Activated B cell treated with CpG ODN at 0.5 μM for 24 hours (primary cell): Measurements from ENCODE around the gene NUMB. TPM values are rescaled to one million over a fixed set of nuclear protein-coding genes. Genes with fewer than 3 reads are reported as not detected.

Experiments
- ATAC-seq: fragments of 200-7000 bp; cut with Tn5 transposase; one replicate; pipeline ENCODE4 v1.10.0; 2021; ENCODE audit warnings: low read depth, mild to moderate bottlenecking, moderate library complexity
- CTCF ChIA-PET: fragments of 350-600 bp; sonication (Branson Sonifier 250); formaldehyde crosslinking; loops from one replicate; lab custom pipeline; 2021; ENCODE audit warnings: antibody characterized with exemption; lab: Charles Lee
- POLR2A ChIA-PET: fragments of 350-600 bp; sonication (Branson Sonifier 250); formaldehyde crosslinking; loops from one replicate; lab custom pipeline; 2021; ENCODE audit warnings: antibody characterized with exemption; lab: Charles Lee
- DNase-seq: peaks from one replicate; pipeline ENCODE4 v3.0.0; 2022
- H3K27ac Mint-ChIP-seq: one replicate; pipeline ENCODE4 v1.8.0; 2020; ENCODE audit warnings: mixed read lengths
- H3K27me3 Mint-ChIP-seq: one replicate; pipeline ENCODE4 v1.8.0; 2021; ENCODE audit warnings: mixed read lengths
- H3K36me3 Mint-ChIP-seq: one replicate; pipeline ENCODE4 v1.8.0; 2021; ENCODE audit warnings: low read depth, mixed read lengths
- H3K4me1 Mint-ChIP-seq: one replicate; pipeline ENCODE4 v1.8.0; 2021; ENCODE audit warnings: mixed read lengths
- H3K4me3 Mint-ChIP-seq: one replicate; pipeline ENCODE4 v1.8.0; 2020; ENCODE audit warnings: mild to moderate bottlenecking, mixed read lengths
- H3K9me3 Mint-ChIP-seq: one replicate; pipeline ENCODE4 v1.8.0; 2020; ENCODE audit warnings: mixed read lengths
- intact Hi-C: fragments of 100-400 bp; cut with micrococcal nuclease; formaldehyde crosslinking; loops from one replicate; pipeline ENCODE4 v1.15.1; 2024
- total RNA-seq: library from RNA; stranded (reverse); gene quantifications from 2 replicates; pipeline ENCODE4 v1.2.3, GENCODE V29; 2022
- TF ChIP-seq, protein P1 (sequence below): fragments of 200-600 bp; IDR thresholded peaks from one replicate; pipeline ENCODE4 v1.8.0; 2022; ENCODE audit warnings: antibody characterized with exemption, mild to moderate bottlenecking

The NUMB gene
- total RNA-seq, 1 donor from 2014 or later = 71.4 TPM

DNA sequence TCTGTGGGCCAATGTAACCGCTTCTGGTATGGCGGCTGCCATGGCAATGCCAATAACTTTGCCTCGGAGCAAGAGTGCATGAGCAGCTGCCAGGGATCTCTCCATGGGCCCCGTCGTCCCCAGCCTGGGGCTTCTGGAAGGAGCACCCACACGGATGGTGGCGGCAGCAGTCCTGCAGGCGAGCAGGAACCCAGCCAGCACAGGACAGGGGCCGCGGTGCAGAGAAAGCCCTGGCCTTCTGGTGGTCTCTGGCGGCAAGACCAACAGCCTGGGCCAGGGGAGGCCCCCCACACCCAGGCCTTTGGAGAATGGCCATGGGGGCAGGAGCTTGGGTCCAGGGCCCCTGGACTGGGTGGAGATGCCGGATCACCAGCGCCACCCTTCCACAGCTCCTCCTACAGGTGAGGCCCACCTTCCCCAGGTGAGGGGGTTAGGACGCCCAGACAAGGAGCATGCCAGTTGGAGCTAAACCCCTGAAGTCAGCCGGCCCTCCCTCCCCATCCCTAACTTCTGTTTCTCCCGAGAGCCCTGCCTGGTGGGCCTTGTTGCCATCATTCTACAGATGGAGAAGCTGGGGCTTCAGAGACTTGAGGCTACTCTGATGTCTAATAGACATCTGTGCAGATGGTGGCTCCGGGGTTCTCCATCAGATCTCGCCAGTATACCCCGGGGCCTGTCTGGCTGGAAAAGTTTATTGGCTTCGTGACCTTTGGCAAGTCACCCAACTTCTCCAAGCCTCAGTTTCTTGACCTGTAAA, 195.7 kb downstream of the NUMB start:
- ATAC-seq (no peak), DNase-seq (no peak)
- no peaks in the 10 kb centered on the region for H3K36me3 Mint-ChIP-seq
- POLR2A ChIA-PET = interaction anchor here (0.6 kb wide), 1 partner anchor 210 kb away, joined by 3 read pairs; no protein-coding TSS in a partner anchor
- TF ChIP-seq, protein P1, sequence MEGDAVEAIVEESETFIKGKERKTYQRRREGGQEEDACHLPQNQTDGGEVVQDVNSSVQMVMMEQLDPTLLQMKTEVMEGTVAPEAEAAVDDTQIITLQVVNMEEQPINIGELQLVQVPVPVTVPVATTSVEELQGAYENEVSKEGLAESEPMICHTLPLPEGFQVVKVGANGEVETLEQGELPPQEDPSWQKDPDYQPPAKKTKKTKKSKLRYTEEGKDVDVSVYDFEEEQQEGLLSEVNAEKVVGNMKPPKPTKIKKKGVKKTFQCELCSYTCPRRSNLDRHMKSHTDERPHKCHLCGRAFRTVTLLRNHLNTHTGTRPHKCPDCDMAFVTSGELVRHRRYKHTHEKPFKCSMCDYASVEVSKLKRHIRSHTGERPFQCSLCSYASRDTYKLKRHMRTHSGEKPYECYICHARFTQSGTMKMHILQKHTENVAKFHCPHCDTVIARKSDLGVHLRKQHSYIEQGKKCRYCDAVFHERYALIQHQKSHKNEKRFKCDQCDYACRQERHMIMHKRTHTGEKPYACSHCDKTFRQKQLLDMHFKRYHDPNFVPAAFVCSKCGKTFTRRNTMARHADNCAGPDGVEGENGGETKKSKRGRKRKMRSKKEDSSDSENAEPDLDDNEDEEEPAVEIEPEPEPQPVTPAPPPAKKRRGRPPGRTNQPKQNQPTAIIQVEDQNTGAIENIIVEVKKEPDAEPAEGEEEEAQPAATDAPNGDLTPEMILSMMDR = no peak
- no peaks in the 10 kb centered on the region for H3K9me3 Mint-ChIP-seq
- CTCF ChIA-PET = interaction anchor here (0.7 kb wide), 1 partner anchor 826 kb away, joined by 3 read pairs; no protein-coding TSS in a partner anchor
- no peak overlapping the region for H3K27ac Mint-ChIP-seq
- H3K4me3 Mint-ChIP-seq = no peak overlapping the region
- H3K4me1 Mint-ChIP-seq = peaks cover 5% of the 10 kb centered on the region
- intact Hi-C loops = no loop called here
- peaks cover 3% of the 10 kb centered on the region for H3K27me3 Mint-ChIP-seq

DNA sequence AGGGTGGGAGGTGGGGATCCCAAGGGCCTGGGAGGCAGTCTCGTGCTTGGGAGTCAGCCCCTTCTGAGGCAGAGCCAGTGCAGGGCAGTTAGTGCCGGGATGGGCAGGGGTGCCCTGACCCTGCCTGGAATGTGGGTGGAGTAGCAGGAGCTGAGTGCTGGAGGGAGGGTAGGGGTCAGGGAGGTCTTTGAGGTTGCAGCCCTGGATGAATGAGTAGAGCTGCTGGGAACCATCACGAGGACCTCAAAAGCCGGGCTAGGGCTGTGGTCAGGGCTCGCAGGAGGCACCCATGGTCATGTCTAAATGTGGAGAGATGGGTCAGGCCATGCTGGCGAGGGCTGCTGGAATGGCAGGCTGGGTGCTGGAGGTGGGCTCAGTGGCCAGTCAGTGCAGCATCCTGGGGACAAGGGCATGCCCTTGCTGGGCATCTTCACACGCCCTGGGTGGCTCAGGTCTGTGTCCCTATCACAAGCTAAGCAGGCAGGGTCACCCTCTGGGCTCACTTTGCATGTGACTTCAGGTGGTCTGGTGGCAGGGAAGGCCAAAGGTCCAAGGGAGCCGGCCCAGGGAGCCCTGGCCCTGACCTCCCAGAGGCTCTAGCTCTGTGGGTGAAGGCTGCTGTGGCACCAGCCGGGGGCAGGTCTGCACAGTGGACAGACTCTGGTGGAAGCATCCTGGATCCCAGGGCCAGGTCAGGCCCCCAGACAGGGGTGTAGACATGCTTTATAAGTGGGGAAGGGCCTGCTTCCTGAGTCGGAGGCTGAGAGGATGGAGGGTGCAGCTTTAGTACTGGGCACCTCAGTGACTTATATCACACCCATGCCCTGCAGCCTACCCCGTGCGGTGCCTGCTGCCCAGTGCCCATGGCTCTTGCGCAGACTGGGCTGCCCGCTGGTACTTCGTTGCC, 196.6 kb downstream of the NUMB start:
- Mint-ChIP-seq H3K27ac (no peak overlapping the region), H3K36me3 (no peaks in the 10 kb centered on the region), H3K4me1 (peaks cover 5% of the 10 kb centered on the region), H3K9me3 (no peaks in the 10 kb centered on the region), H3K4me3 (no peak overlapping the region), H3K27me3 (peaks cover 3% of the 10 kb centered on the region)
- TF ChIP-seq, protein P1 = no peak
- POLR2A ChIA-PET = no interaction called here
- intact Hi-C loops = no loop called here
- no peak for ATAC-seq
- no peak for DNase-seq
- CTCF ChIA-PET = interaction anchor here (0.7 kb wide), 1 partner anchor 827 kb away, joined by 3 read pairs; no protein-coding TSS in a partner anchor

DNA sequence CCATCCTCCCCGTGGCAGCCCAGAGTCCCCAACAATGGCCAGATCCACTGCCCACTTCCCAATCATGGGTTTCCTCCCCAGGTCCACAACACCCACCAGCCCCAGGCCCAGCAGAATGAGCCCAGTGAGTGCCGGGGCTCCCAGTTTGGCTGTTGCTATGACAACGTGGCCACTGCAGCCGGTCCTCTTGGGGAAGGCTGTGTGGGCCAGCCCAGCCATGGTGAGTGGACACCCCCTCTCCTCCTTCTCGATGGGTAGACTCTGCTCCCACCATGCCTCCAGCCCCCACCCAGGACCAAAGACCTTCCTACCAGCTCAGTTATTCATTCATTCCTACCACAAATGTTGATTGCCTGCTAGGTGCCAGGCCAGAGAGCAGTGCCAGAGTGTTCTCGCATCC, 197.3 kb downstream of the NUMB start:
- peaks cover 3% of the 10 kb centered on the region for H3K27me3 Mint-ChIP-seq
- DNase-seq (no peak), ATAC-seq (no peak)
- no peak overlapping the region for H3K27ac Mint-ChIP-seq
- intact Hi-C loops = no loop called here
- H3K9me3 Mint-ChIP-seq = no peaks in the 10 kb centered on the region
- TF ChIP-seq, protein P1 = no peak
- CTCF ChIA-PET = no interaction called here
- no peaks in the 10 kb centered on the region for H3K36me3 Mint-ChIP-seq
- H3K4me3 Mint-ChIP-seq = no peak overlapping the region
- POLR2A ChIA-PET = no interaction called here
- H3K4me1 Mint-ChIP-seq = peaks cover 5% of the 10 kb centered on the region

DNA sequence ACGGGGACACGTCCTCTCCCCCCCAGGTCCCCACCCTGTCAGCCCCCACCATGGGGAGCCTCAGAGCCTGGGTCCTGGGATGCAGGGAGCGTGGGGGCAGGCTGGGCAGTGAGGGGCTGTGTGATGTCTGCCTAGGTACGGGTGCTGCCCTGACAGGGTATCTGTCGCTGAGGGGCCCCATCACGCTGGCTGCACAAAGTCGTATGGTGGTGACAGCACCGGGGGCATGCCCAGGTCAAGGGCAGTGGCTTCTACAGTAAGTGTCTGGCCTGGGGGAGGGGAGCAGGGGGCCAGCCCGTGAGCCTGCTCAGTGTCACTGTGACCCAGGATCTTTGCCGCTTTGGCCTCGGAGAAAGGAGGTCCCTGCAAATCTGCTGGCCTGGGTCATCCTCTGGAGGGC, 197.8 kb downstream of the NUMB start:
- ATAC-seq = no peak
- H3K9me3 Mint-ChIP-seq = no peaks in the 10 kb centered on the region
- intact Hi-C loops = no loop called here
- no peak overlapping the region for H3K27ac Mint-ChIP-seq
- ChIA-PET POLR2A (no interaction called here), CTCF (no interaction called here)
- no peak for DNase-seq
- H3K4me1 Mint-ChIP-seq = peaks cover 5% of the 10 kb centered on the region
- H3K27me3 Mint-ChIP-seq = peaks cover 3% of the 10 kb centered on the region
- TF ChIP-seq, protein P1 = no peak
- no peak overlapping the region for H3K4me3 Mint-ChIP-seq
- no peaks in the 10 kb centered on the region for H3K36me3 Mint-ChIP-seq

DNA sequence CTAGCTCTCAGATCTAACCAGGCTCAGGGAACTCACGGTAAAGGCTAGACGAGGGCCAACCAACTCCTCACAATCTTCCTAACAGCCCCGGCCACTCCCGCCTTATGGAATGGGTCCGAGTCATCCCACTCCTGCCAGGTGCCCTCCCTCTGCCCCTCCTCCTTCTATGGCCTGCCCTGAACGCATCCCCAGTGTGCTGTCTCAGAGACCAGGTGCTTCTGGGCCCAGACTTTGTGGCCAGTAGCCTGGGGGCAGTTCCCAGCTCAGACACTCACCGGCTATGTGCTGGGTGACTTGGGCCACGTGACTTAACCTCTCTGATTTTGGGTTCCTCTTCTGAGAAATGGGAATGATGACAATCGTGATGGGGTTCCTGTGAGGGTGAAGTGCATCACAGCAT, 198.5 kb downstream of the NUMB start:
- H3K27me3 Mint-ChIP-seq = peaks cover 3% of the 10 kb centered on the region
- TF ChIP-seq, protein P1 = no peak
- ChIA-PET POLR2A (no interaction called here), CTCF (no interaction called here)
- no peak overlapping the region for H3K4me3 Mint-ChIP-seq
- peak; percentile 7 for DNase-seq
- H3K4me1 Mint-ChIP-seq = peaks cover 5% of the 10 kb centered on the region
- no peaks in the 10 kb centered on the region for H3K36me3 Mint-ChIP-seq
- ATAC-seq = no peak
- no peaks in the 10 kb centered on the region for H3K9me3 Mint-ChIP-seq
- no peak overlapping the region for H3K27ac Mint-ChIP-seq
- intact Hi-C loops = no loop called here
